GM10847 (cell line): ENCODE results near the gene AFG3L2.

Source experiments
- POLR2A ChIP-seq: IDR thresholded peaks from 2 replicates; pipeline ENCODE4 v1.6.1; 2011; ENCODE audit not compliant: insufficient read length; ENCODE audit errors: extremely low read depth

The AFG3L2 gene

DNA sequence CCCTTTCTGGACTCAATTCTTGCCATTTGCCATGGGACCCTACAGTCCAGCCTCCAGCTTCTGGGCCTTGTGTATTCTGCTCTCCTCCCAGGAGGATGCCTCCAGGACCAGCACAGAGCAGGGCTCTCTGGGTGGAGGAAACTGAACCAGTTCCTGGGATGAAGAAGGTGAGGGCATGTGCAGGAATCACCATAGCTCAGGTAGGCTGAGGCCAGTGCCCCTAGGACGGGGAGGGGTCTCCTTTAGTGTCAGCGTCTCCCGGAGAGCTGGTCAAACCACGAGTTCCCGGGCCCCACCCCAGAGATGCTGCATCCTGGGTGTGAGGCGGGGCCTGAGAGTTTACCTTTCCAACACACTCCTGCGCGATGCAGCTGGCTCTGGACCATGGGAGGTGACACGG, 24.9 kb upstream of the AFG3L2 start:
- no peak for TF ChIP-seq POLR2A

DNA sequence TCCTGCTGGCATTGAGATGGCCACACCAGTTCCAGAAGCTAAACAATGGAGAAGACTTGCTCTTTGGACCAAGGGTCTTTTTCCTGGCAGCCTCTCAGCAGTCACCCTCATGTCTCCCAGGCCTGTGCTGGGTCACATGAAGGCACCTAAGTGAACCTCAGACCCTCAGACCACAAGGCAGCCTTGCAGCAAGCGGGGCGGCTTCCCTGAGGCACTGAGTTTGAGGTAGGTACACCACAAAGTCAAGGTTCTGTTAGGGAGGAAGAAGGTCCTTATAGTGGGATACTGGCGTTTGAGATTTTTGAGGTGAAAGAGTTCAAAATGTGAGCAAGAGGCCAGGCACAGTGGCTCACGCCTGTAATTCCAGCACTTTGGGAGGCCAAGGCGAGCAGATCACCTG, 22.2 kb upstream of the AFG3L2 start:
- no peak for TF ChIP-seq POLR2A

DNA sequence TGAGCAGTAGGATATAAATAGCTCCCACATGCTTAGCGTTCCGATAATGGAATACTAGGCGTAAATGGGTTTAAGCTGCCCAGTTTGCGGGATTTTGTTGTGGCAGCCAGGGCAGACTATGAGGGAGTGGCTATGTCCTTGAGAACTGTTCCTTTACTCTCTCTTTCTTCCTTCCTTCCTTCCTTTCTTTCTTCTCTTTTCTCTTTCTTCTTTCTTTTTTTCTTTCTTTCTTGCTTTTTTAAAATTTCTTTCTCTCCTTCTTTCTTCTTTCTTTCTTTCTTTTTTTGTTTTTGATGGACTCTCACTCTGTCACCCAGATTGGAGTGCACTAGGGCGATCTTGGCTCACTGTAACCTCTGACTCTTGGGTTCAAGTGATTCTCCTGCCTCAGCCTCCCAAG, 21.6 kb upstream of the AFG3L2 start:
- no peak for TF ChIP-seq POLR2A

DNA sequence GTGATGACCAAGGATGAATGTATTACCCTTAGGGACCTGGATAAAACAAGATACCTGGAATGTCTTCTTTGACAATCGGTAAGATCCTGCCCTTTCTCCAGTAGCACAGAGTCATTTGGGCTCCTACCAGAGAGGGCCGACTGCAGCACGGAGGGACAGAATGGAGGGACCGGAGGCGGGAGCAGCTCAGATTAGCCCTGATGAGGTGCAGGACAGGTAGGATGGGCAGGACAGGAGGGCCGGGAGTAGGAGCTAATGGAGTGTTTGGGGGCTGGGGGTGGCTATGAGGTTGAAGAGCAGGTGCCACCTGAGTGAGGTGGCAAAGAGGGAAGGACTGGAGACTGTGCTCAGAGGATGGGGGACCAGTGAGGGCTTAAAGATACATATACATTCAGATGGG, 20.8 kb upstream of the AFG3L2 start:
- no peak for TF ChIP-seq POLR2A

DNA sequence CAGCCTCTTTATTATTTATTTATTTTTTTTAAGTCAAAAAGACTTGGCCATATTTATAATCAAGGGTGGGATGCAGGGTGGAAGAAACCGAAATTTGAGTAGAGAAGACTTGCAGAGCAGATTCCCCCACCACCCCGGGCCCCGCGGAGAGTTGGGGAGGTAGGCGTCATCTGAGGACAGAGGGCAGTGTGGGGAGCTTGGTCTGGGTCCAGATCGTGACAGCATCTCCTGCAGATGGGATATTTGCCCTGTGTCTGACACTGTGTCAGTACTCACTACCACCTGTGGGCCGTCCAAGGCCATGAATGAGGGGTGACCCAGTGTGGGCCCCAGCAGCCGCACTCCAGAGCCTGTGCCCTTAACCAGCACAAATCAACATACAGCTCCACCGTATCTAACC, 20.2 kb upstream of the AFG3L2 start:
- no peak for TF ChIP-seq POLR2A

DNA sequence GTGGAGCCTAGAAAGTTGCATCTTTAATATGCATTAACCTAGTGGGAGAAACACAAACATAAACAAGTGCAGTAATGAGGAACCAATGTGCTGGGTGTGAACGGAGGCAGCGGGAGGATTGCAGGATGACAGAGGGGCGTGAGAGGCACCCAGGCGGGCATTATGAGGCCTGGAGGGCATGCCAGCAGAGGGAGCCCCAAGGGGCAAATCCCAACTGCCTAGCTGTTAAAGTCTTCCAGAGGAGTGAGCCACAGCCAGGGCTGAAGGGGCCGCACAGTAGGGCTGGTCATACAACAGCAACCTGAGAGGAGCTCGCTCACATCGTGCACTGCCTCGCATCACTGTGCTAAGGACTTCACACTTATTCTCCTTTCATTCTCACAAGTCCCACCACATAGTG, 17.4 kb upstream of the AFG3L2 start:
- no peak for TF ChIP-seq POLR2A

DNA sequence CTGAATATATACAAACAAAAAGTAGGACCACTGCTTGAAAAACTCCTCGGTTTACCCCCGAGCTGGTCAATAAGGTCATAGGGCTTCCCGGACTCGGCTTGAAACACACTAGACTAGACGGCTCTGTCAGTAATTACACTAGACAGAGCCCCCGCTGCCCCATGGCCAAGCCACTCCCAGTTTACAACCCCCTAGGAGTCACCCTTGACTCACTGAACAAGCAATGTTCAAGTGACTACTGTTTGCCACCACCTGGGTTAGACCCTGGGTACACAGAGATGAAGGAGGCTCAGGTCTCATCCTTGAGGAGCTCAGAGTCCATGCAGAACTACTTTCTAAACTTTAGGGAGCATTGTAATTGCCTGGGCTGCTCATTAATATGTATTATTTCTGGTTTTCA, 17.0 kb upstream of the AFG3L2 start:
- no peak for TF ChIP-seq POLR2A

DNA sequence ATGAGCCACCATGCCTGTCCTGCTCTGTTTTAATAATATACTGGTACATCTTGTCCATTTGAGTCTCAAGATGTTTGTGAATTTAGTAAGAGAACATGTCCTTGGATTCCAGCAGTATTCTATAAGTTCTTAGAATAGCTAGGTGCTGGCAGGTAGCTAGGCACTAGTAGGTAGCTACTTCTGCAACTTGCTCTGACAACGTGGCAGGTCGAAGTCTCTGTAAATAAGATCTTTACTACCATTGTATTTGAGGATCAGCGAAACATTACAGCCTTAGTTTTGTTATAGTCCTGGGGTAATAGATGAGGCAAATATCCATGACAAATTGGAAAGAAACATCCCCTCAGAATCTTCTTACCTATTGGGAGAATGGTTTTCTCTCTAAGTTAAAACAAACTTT, 16.5 kb upstream of the AFG3L2 start:
- TF ChIP-seq POLR2A = no peak

DNA sequence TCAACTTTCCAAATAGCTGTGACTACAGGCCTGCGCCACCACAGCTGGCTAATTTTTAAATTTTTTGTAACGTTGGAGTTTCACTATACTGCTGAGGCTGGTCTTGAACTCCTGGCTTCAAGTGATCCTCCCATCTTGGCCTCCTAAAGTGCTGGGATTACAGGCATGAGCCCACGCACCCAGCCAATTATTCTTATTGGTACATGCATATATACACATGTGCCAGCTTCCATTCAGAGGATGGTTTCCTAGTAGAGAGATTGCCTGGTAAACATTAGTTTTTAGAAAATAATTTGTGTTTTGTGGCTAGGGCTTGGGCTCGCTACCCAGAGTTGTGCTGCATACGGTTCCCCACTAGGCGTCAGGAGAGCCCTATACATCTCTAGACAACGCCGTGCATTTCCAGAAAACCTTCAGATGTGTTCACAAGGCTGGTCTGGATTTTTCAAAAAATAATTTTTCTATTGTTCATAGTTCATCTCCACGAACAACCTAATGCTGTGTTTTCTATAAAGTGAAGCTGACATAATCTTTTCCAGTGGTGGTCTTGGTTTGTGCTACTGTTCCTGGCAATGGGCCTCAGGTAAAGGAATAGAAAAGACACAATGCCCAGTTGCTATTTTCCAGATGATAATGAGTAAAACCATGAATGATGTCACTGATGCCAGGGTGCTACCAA, 14.6 kb upstream of the AFG3L2 start:
- no peak for TF ChIP-seq POLR2A

DNA sequence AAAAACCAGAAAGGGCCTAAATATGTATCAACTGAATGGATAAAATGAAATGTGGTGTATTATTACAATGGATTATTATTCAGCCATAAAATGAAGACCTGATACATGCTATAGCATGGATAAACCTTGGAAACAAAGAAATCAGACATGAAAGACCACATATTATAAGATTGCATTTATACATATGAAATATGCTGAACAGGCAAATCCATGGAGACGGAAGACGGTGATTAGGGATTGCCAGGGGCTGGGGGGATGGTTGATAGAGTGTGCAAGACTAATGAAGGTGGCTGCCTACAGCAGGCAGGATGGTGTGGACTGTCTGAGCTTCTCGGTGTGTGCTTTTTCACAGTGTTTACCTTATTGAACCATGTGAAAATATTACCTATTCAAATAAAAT, 11.4 kb upstream of the AFG3L2 start:
- TF ChIP-seq POLR2A = no peak

DNA sequence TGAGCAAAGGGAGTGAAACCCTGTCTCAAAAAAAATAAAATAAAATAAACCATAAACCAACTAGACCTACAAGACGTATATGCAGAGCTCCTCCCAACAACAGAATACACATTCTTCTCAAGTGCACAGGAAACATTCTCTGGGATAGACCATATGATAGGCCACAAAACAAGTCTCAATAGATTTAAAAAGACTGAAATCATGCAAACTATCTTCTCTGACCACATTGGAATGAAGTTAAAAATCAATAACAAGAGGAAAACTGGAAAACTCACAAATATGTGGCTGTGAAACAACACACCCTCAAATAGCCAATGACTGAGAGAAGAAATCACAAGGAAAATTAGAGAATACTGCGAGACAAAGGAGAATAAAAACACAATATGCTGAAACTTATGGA, 7.2 kb upstream of the AFG3L2 start:
- no peak for TF ChIP-seq POLR2A

DNA sequence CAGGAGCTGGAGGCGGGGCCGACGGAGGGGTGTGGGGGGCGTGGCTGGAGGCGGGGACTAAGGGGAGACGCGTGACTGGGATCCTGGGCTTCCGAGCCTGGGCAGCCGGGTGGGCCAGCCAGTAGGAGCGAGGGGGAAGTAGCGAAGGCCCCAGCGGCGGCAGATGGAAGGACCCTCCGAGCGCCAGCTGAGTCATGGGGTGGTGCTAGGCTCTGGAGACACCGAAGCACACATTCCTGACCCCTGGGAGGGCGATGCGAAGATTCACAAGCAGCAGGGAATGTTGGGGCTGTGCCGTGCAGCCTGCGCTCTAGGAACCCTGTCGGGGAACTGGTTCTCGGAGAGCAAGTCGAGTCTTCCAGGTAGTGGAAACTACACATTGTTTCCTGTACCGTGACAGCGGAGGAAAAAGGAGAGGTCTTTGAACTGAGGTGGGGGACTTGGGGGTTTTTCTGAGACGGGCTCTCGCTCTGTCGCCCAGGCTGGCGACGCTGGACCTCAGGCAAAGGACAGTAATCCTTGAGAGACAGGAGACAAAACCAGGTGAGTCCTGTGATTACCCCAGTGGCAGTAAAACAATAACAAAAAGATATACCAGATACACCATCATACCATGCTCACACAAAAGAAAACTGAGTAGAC, 650 bp upstream of the AFG3L2 start:
- TF ChIP-seq POLR2A = peak; percentile 50

DNA sequence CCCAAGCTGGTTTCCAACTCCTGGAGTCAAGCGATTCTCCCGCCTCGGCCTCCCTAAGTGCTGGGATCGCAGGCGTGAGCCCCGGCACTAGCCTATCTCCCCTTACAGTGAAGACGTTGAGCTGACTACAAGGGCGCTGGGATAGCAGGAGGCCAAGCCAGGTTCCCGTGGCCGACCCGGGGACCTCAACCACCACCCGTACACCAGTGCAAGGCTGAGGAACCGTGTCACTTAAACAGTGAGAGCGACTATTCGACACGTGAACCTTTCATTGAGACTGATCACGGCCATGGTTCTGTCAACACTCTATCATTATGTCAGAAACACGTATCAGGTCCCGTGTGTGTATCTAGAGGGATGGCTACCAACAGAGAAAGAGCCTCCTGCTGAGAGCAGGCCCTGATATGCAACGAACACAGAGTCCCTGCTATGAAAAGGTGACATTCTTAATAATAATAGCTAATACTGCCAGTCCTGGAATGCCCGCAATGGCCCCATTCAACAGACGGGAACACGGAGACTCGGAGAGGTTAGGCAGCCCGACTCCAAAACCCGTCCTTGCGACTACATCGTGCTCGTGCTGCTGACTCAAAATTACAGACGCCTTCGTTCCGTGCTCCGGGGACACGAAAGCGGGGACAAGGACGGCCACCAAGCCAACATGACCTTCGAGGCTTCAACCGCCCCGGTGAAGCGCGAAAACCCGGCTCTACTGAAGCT, 833 bp downstream of the AFG3L2 start:
- no peak for TF ChIP-seq POLR2A

DNA sequence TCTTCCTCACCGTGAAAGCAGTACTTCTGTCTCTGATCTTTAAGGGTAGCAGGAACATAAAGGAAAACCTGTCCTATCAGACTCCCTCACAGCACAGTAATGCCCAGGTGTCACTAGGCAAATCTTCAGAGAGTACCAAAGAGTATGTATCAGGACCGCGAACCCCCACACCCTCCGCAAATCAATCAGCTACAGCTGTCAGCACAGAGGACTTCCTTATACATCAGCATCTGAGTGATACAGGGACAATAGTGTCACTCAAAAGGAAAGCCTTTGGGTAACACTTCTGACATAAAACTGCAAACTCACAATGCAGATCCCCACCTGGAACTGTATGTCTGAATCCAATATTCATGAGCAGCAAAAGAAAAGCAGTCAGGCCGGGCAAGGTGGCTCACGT, 2.6 kb downstream of the AFG3L2 start:
- no peak for TF ChIP-seq POLR2A

DNA sequence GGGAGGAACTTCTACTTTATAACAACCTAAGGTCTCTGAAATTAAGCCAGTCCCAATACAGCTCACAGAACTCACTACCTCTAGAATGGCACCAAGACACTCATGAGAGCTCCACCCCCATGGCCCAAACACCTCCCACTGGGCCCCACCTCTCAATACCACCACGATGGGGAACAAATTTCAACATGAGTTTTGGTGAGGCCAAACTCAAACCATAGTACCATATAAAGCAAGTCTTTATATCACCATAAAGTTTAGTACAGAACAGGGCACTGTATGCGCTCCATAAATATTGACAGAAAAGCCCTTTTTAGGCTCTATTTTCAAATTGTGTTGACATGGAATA, 3.3 kb downstream of the AFG3L2 start:
- no peak for TF ChIP-seq POLR2A

DNA sequence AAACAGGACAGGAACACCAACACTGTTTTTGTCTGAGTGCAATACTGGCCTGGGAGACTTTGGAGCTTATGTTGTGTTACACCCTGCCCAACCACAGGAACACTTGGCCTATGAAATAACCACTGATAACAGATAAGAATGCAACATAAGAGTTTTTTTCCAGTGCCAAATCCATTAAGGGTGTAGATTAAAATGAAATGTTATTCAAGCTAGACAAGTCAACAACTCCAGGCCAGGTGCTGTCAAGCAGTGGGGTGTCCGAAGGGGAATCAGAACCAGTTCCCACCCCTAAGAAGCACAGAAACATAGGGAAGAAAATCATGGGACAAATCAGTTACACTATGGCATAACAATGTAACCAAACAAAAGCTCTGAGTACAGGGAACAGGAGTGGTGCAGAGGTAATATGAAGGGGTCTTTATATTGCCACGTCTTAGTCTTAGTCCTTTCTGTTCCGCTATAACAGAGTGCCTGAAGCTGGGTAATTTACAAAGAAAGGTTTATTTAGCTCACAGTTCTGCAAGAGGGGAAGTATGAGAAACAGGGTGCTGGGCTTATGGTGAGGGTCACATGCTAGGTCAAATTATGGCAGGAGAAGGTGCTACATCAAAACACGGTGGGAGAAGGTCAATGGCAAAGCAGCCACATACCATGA, 3.8 kb downstream of the AFG3L2 start:
- TF ChIP-seq POLR2A = no peak
